Measurements from ENCODE around the gene RAB35.

The RAB35 gene

DNA sequence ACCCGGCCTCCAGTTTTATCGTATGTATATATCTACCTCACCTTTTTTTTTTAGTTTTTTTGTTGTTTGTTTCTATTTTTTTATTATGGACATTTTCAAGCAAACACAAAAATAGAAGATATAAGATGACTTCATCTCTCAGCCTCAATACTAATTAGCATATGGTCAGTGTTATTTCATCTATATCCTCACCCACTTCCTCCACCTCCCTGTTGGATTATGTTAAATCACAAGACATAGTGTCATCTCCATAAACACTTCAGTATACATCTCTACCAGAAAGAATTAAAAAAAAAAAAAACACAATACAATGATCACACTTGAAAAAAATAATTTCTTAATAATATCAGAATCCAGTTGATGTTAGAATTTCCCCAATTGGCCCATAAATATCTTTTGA, 34.9 kb downstream of the RAB35 start:
- no peak for DNase-seq

GRCh38 chr12:120079411-120080400, 36.8 kb downstream of the RAB35 start:
- DNase-seq: peak; percentile 48

GRCh38 chr12:120078868-120079267, 37.7 kb downstream of the RAB35 start:
- peak; percentile 61 for DNase-seq

GRCh38 chr12:120077260-120077659, 39.3 kb downstream of the RAB35 start:
- DNase-seq: peak; percentile 51

- DNase-seq: no peak
These were observed 39.9 kb downstream of the RAB35 start for GRCh38 chr12:120076651-120077050.

DNA sequence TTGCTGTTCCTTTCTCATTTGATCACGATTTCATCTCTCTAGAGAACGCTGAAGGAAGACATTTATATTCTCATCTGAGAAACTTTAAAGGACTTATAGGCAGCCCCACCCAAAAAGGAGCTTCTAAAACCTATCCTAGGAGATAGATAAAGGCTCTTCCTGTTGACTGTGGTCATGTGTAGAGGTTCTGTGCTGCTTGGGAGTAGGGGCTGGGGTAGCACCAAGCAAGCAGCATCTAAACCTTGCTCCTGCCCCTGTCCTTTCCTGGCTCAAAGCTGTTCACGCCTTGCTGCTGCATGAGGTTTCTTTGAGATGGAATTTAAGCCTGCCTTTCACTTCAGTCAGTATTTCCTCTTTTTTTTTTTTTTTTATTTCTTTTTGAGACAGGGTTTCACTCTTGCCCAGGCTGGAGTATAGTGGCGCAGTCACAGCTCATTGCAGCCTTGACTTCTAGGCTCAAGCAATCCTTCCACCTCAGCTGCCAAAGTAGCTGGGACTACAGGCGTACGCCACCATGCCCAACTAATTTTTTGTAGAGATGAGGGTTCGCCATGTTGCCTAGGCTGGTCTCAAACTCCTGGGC, 41.4 kb downstream of the RAB35 start:
- DNase-seq: no peak

DNA sequence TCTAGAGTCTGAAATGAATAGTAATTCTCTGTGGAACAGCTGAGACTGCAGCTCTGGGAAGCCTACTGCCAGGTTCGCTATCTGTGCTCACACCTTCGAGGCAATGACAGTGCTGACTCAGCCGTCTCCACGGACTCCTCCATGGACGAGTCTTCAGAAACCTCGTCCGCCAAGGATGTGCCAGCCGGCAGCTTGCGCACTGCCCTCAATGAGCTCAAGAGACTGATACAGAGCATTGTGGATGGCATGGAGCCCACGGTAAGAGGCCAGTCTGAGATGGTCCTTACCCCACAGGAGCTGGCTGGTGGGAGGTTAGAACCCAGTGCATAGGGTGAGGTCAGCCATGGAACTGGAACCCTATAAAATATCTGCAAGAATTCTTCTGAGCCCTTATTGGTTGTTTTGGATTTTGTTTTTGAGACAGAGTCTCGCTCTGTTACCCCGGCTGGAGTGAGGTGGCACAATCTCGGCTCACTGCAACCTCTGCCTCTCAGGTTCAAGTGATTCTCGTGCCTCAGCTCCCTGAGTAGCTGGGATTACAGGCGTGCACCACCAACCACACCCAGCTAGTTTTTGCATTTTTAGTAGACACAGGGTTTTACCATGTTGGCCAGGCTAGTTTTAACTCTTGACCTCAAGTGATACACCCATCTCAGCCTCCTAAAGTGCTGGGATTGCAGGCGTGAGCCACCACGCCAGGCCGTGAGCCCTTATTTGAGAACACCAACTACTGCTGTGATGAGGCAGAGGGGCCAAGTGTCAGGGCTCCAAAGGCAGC, 43.9 kb downstream of the RAB35 start:
- no peak for DNase-seq

GRCh38 chr12:120071493-120072020, 45.0 kb downstream of the RAB35 start:
- no peak for DNase-seq

- DNase-seq: no peak
These were observed 47.3 kb downstream of the RAB35 start for GRCh38 chr12:120069278-120069677.

DNA sequence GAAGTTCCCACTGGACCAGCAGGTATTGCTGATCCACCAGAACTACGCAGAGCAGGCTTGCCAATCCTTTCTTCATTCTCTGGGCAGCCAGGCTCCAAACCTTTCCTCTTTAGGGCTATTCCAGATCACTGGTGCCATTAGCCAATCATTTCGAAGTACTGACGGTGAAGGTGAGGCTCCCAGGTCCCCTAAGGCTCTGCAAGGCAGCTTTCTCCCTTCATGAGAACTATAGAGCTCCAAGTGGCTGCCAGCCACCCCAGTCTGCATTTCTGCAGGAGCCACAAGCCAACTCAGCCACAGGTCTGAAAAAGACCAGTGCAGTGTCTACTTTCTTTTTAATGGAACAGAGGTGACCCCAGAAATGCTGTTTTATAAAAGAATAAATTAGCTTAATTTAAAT, 48.7 kb downstream of the RAB35 start:
- no peak for DNase-seq

DNA sequence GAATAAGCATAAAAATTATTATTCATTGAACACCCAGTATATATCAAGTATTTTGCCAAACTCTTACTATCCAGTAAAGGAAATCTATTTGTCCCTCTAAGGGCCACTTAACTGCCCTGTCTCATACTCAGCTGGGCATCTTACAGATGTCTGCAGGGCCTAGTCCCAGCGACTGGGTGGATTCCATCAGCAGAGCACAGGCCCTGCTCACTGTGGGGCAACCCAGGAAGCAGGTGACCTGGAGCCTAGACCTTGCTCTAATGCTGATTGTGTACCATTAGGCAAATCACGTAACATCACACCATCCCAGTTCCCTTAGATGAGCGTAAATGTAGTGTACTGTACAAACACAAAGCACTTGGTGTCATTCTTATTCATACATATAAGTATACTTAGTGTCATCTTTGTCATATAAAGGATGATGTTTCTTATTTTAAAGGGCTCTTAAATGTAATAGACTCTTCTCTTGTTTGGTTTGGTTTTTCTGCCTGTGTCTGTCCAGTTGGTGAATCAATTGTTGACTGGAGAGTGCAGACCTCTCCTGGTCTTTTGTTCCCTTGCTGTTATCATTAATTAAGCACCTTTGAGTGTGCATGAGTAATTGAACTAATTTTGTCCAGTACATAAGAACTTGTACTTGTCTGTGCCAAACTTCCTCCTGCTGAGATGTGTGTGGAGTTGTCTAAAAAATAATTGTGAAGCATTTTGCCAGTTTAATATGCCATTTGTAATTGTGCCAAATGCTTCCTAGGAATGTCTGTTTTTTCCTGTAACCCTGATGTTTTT, 49.3 kb downstream of the RAB35 start:
- no peak for DNase-seq

- DNase-seq: no peak
These were observed 50.2 kb downstream of the RAB35 start for GRCh38 chr12:120066341-120066740.

- DNase-seq: no peak
These were observed 51.1 kb downstream of the RAB35 start for GRCh38 chr12:120065472-120065871.

DNA sequence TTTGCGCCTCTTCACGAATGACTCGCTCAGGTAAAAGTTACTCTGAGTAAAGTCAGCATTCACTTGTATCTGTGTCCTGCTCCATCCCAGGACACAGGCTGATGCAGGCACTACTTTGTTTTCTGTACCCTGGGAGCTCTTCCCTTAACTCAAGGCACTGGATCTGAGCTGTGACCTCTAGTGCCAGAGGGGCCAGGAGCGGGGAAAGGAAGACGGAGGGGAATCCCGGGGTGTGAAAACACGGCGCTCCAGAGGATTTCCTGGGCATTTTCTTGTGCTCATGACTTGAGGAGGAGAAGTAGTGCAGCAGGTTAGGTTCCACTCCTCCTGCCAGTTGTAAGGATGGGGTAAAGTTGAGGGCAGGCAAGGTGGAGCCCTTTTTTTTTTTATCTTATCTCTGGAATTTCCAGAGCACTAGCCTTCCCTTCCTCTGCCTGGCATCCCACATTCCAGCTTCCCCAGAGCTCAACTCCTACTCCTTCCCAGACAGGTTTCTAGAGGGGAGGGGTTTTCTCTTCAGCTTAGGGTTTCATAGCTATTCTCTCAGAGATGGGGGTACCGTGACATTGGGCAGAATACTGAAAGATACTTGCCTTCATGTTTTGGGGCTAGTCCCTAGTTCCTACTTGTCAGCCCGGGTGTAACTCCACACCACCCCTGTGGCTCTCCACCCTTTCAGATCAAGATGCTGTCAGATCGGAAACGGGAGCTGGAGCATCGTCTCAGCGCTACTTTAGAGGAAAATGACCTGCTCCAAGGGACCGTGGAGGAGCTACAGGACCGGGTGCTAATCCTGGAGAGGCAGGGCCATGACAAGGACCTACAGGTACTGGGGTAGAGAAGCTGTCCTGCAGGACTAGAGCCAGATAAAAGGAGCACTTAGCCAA, 52.3 kb downstream of the RAB35 start:
- DNase-seq: no peak

DNA sequence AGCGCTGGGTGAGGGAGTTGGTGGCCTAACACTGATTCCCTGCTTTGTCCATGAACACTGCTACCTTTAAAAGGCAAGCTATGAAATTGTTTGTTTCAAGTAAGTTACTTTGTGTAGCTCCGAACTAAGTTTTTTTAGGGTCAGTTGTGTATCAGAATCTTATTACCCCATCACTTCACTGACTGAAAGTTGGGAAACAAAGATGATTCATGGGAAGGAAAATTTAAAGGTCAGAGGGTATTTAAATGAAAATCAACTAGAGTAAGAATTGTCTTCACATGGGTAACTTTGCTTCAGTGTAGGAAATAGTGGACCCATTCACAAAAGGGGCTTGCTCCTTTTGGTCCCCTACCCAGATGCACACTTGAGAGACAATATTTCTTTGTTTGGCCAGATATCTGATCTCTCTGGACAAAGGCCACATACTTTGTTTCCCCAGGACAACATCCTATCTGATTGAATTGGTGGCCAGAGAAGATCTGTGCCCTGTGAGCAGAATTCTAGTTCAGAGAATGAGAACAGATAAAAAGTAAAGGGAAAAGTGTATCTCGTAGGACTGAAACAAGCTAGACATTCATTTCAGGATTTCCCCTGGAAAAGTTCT, 53.5 kb downstream of the RAB35 start:
- no peak for DNase-seq

DNA sequence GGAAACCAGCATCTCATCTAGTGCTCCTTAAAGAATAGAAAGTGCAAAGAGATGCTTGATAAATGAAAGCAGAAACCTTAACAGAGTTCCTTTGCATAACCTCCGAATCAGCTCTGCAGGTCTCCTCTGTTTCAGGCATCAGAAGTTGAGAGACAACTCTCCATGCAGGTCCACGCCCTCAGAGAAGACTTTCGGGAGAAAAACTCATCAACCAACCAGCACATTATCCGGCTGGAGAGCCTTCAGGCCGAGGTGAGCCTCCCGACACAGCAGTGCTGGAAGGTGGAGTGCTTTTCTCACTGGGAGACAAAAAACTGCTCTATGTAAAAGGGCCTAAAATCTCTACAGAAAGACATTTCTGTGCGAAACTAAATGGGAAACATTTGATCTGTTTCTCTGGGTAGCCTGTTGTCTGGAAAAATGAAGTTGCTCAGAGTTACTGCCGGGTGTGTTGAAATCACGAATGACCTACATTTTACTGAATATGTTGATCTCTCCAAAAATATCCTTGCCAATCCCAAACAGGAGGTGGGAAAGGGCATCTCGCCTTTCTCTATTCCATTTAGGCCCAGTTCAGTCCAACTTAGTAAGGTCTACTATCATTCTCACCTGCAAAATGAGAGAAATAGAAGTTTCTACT, 54.9 kb downstream of the RAB35 start:
- no peak for DNase-seq

DNA sequence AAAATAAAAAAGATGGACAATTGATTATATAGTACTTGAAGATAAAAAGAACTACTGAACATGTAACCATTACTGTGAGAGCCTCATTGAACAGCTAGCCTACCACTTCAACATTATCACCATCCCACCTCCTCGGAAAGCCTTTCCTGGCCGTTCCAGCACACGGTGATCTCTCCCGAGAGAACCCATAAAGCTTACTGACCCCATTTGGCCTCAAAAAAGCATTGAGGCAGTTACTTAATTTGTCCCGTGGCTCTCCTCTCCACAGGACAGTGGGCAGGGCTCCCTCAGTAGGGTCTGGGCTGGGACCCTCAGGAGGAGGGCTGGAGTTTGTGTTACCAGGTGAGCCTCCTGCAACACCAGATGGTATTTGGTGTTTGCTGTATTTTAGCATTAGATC, 55.8 kb downstream of the RAB35 start:
- DNase-seq: no peak

DNA sequence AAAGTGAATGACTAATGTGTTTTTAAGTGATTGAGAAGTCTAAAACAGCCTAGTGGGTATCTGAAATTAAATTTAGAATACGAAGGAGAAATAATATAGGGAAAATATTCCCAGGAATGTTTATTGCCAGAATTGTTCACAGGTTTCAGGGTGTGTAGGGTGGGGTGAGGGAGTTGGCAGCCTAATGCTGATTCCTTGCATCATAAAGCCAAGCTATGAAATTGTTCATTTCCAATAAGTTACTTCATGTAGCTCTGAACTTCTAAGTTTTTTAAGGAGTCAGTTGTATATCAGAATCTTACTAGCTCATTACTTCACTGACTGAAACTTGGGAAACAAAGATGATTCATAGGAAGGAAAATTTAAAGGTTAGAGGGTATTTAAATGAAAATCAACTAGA, 56.4 kb downstream of the RAB35 start:
- no peak for DNase-seq

DNA sequence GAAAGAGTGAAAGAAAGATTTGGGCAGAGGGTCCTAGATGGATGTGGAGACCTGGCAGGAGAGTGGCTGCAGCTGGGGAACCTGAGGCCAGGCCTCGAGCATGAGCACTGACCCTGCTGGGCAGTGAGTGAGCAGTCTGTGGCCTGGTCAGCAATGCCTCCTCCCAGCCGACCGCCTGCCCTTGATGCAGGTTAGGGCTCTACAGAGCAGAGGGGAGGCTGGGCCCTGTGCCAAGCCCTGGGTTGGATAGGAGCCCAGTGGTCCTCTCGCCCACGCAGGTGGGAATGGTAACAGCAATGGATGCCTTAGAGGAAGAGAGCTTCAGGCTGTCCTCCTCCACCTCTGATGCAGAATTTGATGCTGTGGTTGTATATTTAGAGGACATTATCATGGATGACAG, 59.8 kb downstream of the RAB35 start:
- no peak for DNase-seq

GRCh38 chr12:120055231-120056000, 61.1 kb downstream of the RAB35 start:
- no peak for DNase-seq
